ENCODE results near the gene DCT. TPM values are rescaled to one million over a fixed set of nuclear protein-coding genes. Genes with fewer than 3 reads are reported as not detected.
"Not testable (repeated sequence)": the region's sequence is repeated elsewhere in the genome, so short reads cannot be mapped to it uniquely, and the experiment has no call there.

DCT gene
- total and polyA plus RNA-seq, 10 donors, result 0.02 to 0.77 (median 0.19) TPM; not detected in 2

GRCh38 chr13:94505730-94506129 is 26.2 kb upstream of the DCT start:
- intact Hi-C loops (cut with DNase I; ENCODE audit: low total_unique reads), result no loop called here

GRCh38 chr13:94503851-94504250 is 24.4 kb upstream of the DCT start:
- peaks cover 0 to 3% (median 0%) of the 10 kb centered on the region in 8 donors for H3K9me3 ChIP-seq
- DNase-seq, result no peak
- no peak for TF ChIP-seq CTCF (IDR thresholded peaks at IDR 0.05 in 8 of 11, conservative IDR thresholded peaks at IDR 0.05 in 3 of 11)
- no peak for TF ChIP-seq POLR2A (IDR thresholded peaks at IDR 0.05)
- TF ChIP-seq POLR2AphosphoS5 (IDR thresholded peaks at IDR 0.05), result no peak
- no peaks in the 10 kb centered on the region for H3K27me3 ChIP-seq (replicated peaks in 1 of 7)
- no peak overlapping the region for H3K4me3 ChIP-seq
- no peak overlapping the region for H3K27ac ChIP-seq
- intact Hi-C loops (cut with DNase I; ENCODE audit: low total_unique reads), result no loop called here
- no peaks in the 10 kb centered on the region for H3K36me3 ChIP-seq
- no peaks in the 10 kb centered on the region for H3K4me1 ChIP-seq

More at GRCh38 chr13:94505730-94506129, 26.2 kb upstream of the DCT start:
- H3K9me3 ChIP-seq, result peaks cover 0 to 3% (median 0%) of the 10 kb centered on the region in 8 donors
- no peaks in the 10 kb centered on the region for H3K36me3 ChIP-seq
- WGBS, 5 donors, result 38 to 66% (median 61%) methylated on average over 1 of the region's 1 CpG
- no peak for DNase-seq
- no peak overlapping the region for H3K4me3 ChIP-seq
- no peaks in the 10 kb centered on the region for H3K4me1 ChIP-seq
- no peak for TF ChIP-seq POLR2A (IDR thresholded peaks at IDR 0.05)
- H3K27ac ChIP-seq, result no peak overlapping the region
- no peaks in the 10 kb centered on the region for H3K27me3 ChIP-seq (replicated peaks in 1 of 7)

- peaks cover 0 to 13% (median 3%) of the 10 kb centered on the region in 8 donors for H3K9me3 ChIP-seq
- 79 to 96% (median 91%) methylated on average over 4 of the region's 4 CpGs for WGBS, 5 donors
- not testable (repeated sequence) for H3K4me3 ChIP-seq
Observed at GRCh38 chr13:94498831-94499230, 19.3 kb upstream of the DCT start.

GRCh38 chr13:94495806-94496205 is 16.3 kb upstream of the DCT start:
- 89 to 97% (median 94%) methylated on average over 3 of the region's 3 CpGs for WGBS, 5 donors
- Histone ChIP-seq H3K4me1 (no peaks in the 10 kb centered on the region), H3K36me3 (no peaks in the 10 kb centered on the region), H3K27ac (no peak overlapping the region), H3K4me3 (no peak overlapping the region), H3K27me3 (replicated peaks in 1 of 7) (no peaks in the 10 kb centered on the region), H3K9me3 (peaks cover 0 to 13% (median 3%) of the 10 kb centered on the region in 8 donors)
- intact Hi-C loops (cut with DNase I; ENCODE audit: low total_unique reads), result no loop called here
- DNase-seq, result no peak
- TF ChIP-seq CTCF (IDR thresholded peaks at IDR 0.05 in 8 of 11, conservative IDR thresholded peaks at IDR 0.05 in 3 of 11) (no peak), POLR2A (IDR thresholded peaks at IDR 0.05) (no peak), POLR2AphosphoS5 (IDR thresholded peaks at IDR 0.05) (no peak)

More at GRCh38 chr13:94498831-94499230, 19.3 kb upstream of the DCT start:
- H3K36me3 ChIP-seq; DNase-seq; H3K4me1 ChIP-seq; H3K27me3 ChIP-seq (replicated peaks in 1 of 7); H3K27ac ChIP-seq; intact Hi-C loops (cut with DNase I; ENCODE audit: low total_unique reads): not testable (repeated sequence)

- no peak overlapping the region for H3K27ac ChIP-seq
- H3K4me3 ChIP-seq, result no peak overlapping the region
- H3K27me3 ChIP-seq (replicated peaks in 1 of 7), result no peaks in the 10 kb centered on the region
- no peak for TF ChIP-seq CTCF (IDR thresholded peaks at IDR 0.05 in 8 of 11, conservative IDR thresholded peaks at IDR 0.05 in 3 of 11)
- no peak for TF ChIP-seq POLR2A (IDR thresholded peaks at IDR 0.05)
- no peak for TF ChIP-seq POLR2AphosphoS5 (IDR thresholded peaks at IDR 0.05)
- peaks cover 0 to 13% (median 3%) of the 10 kb centered on the region in 8 donors for H3K9me3 ChIP-seq
- no peaks in the 10 kb centered on the region for H3K4me1 ChIP-seq
- WGBS, 5 donors, result 38 to 46% (median 43%) methylated on average over 2 of the region's 2 CpGs
- intact Hi-C loops (cut with DNase I; ENCODE audit: low total_unique reads), result no loop called here
- no peak for DNase-seq
- H3K36me3 ChIP-seq, result no peaks in the 10 kb centered on the region
Observed at GRCh38 chr13:94494026-94494425, 14.5 kb upstream of the DCT start.
